ENCODE results near the gene CIDEC.
"Not testable (repeated sequence)": the region's sequence is repeated elsewhere in the genome, so short reads cannot be mapped to it uniquely, and the experiment has no call there.

CIDEC gene

DNA sequence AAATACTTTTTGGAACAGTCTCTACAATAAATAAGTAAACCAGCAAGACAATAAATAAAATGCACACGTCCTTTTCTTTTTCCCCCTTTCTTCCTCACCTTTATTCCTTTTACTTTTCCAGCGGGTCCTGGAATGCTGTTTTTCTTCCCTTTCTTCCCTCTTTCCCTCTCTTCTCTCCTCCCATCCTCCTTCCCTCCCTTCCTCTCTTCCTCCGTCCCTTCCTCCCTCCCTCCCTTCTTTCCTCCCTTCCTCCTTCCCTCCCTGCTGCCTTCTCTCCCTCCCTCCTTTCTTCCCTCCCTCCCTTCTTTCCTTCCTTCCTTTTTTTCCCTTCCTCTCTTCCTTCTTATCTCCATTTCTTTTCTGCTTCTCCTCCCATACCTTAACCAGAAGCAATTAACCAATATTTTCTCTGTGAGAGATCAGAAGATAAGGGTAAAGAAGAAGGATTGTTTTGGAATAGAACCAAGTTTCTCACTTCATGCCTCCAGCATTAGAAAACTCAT lies 19.3 kb upstream of the CIDEC start:
- peaks cover 0 to 22% of the 10 kb centered on the region in 2 donors for H3K4me1 ChIP-seq (ENCODE audit: control insufficient read depth in 1 of 2, insufficient read depth in 2 of 2, low read length in 2 of 2)
- H3K4me3 ChIP-seq (ENCODE audit: low read depth in 1 of 2, low read length in 2 of 2): no peak overlapping the region

DNA sequence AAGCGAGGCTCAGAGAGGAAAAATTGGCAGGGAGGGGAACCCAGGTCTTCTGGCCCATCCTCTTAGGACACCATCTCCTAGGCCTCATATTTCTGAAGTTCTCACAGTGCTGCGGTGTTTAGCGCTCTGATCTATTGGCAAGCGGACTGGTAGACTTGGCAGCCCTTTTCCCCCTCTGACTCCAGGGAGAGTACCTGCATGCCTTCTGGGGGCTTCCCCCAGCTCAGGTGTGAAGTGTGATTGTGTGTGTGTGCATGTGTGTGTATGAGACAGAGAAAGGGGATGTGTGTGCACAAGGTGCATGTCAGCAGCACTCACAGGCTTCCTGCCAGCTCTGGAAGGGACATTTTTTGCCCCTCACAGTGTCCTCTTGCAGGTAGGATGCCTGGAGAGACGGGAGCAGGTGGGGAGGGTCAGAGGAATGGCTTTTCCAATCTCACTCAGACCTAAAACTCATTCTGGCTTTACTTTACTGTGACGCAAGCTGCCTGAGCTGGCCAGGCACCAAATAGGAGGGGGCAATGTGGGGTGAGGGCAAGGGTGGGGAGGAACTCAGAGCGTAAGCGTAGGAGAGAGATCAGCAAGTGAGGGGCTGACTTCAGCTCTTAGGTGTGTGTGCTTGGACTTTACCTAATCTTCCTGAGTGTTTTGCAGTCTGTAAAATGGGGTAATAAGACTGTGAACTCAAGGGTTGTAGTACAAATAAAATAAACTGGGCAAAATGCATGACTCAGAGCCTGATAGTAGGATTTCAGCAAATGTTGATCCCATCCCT lies 18.6 kb upstream of the CIDEC start:
- H3K4me3 ChIP-seq (ENCODE audit: low read depth in 1 of 2, low read length in 2 of 2): no peak overlapping the region

More for the DNA sequence above, 19.3 kb upstream of the CIDEC start:
- H3K9me3 ChIP-seq (ENCODE audit: control insufficient read depth in 1 of 2, low read length in 2 of 2): no peaks in the 10 kb centered on the region
- no peaks in the 10 kb centered on the region for H3K36me3 ChIP-seq (ENCODE audit: control insufficient read depth in 1 of 2, insufficient read depth in 2 of 2, low read length in 2 of 2)
- peak overlapping the region; percentile 40 for H3K27ac ChIP-seq (ENCODE audit: low read length)
- no peaks in the 10 kb centered on the region for H3K27me3 ChIP-seq (ENCODE audit: low read depth, low read length)

DNA sequence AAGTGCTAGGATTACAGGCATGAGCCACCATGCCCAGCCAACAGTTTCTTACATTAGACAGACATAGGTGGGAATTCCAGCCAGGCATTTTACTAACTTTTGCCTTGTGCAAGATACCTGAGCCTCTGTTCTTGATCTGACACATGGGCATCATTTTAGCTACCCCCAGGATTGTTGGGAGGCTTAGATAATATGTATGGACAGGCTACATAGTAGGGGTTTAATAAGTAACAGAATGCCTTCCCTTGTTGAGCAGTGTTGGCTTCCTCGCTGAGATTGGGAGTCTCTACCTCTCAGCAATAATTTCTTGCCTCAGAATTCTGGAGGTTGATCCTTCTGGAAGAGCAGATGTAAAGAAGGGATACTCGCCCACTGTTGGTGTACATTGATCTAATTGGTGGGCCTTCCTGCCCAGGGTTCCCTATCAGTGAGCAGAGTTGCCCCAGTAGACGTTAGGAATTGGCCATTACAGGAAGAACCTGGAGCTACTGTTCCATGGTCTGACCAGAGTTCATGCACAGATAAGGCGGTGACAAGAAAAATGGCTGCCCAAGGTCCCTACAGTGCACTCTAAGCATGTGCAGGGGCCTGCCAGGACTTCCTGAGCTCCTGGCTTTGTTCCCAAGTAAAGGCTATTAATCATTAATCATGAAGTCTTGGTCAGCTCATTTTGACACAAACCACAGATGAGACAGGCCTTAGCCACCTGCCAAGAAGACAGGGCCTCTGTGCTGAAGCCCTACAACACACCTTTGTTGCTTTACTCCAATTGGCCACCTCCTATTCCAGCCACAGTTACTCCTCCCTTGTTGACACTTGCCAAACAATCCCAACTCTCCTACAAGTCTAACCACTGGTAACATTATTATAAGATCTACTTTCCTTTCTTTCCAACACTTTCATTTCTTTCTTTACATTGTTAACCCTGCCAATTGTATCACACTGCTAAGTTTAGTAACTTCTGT lies 17.6 kb upstream of the CIDEC start:
- no peak overlapping the region for H3K4me3 ChIP-seq (ENCODE audit: low read depth in 1 of 2, low read length in 2 of 2)
- peaks cover 11 to 15% of the 10 kb centered on the region in 2 donors for H3K36me3 ChIP-seq (ENCODE audit: control insufficient read depth in 1 of 2, insufficient read depth in 2 of 2, low read length in 2 of 2)
- peak overlapping the region; percentile 40 for H3K27ac ChIP-seq (ENCODE audit: low read length)
- H3K27me3 ChIP-seq (ENCODE audit: low read depth, low read length): no peaks in the 10 kb centered on the region
- H3K4me1 ChIP-seq (ENCODE audit: control insufficient read depth in 1 of 2, insufficient read depth in 2 of 2, low read length in 2 of 2): peaks cover 0 to 26% of the 10 kb centered on the region in 2 donors
- H3K9me3 ChIP-seq (ENCODE audit: control insufficient read depth in 1 of 2, low read length in 2 of 2): no peaks in the 10 kb centered on the region

More for the DNA sequence above, 18.6 kb upstream of the CIDEC start:
- peaks cover 2 to 5% of the 10 kb centered on the region in 2 donors for H3K36me3 ChIP-seq (ENCODE audit: control insufficient read depth in 1 of 2, insufficient read depth in 2 of 2, low read length in 2 of 2)
- no peaks in the 10 kb centered on the region for H3K9me3 ChIP-seq (ENCODE audit: control insufficient read depth in 1 of 2, low read length in 2 of 2)
- H3K4me1 ChIP-seq (ENCODE audit: control insufficient read depth in 1 of 2, insufficient read depth in 2 of 2, low read length in 2 of 2): peaks cover 0 to 27% of the 10 kb centered on the region in 2 donors
- H3K27me3 ChIP-seq (ENCODE audit: low read depth, low read length): no peaks in the 10 kb centered on the region
- H3K27ac ChIP-seq (ENCODE audit: low read length): peak overlapping the region; percentile 40

DNA sequence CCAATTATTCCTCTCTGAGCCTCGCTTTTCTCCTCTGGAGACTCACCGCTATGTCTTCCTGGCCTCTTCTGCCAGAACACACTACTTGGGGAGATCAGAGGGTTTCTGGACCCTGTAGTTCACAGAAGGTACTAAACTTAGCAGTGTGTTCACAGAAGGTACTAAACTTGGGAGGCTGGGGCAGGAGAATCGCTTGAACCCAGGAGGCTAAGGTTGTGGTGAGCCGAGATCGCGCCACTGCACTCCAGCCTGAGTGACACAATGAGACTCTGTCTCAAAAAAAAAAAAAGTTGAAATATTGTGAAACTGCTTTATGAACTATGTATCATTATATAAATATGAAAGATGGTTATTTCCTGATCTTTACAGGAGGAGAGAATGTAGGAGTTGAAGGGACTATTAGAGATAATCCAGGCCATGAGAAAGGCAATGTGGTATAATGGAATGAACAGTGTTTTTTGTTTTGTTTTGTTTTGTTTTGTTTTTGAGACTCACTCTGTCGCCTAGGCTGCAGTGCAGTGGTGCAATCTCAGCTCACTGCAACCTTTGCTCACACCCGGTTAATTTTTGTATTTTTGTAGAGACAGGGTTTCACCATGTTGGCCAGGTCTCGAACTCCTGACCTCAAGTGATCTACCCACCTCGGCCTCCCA lies 16.8 kb upstream of the CIDEC start:
- H3K4me1 ChIP-seq (ENCODE audit: control insufficient read depth in 1 of 2, insufficient read depth in 2 of 2, low read length in 2 of 2): peaks cover 0 to 32% of the 10 kb centered on the region in 2 donors
- not testable (repeated sequence) for H3K4me3 ChIP-seq (ENCODE audit: low read depth in 1 of 2, low read length in 2 of 2); H3K9me3 ChIP-seq (ENCODE audit: control insufficient read depth in 1 of 2, low read length in 2 of 2); H3K27me3 ChIP-seq (ENCODE audit: low read depth, low read length)
- peaks cover 14 to 16% of the 10 kb centered on the region in 2 donors for H3K36me3 ChIP-seq (ENCODE audit: control insufficient read depth in 1 of 2, insufficient read depth in 2 of 2, low read length in 2 of 2)
- peak overlapping the region; percentile 24 for H3K27ac ChIP-seq (ENCODE audit: low read length)

DNA sequence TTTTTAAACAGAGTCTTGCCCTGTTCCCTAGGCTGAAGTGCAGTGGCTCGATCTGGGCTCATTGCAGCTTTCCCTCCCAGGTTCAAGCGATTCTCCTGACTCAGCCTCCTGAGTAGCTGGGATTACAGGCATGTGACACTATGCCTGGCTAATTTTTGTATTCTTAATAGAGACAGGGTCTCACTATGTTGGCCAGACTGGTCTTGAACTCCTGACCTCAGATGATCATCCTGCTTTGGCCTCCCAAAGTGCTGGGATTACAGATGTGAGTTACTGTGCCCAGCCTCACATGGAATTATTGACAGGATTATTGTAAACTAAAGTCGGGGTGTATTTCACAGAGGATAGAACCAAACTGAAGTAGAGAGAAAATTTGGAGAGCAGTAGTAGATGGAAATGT lies 15.7 kb upstream of the CIDEC start:
- Histone ChIP-seq H3K36me3 (ENCODE audit: control insufficient read depth in 1 of 2, insufficient read depth in 2 of 2, low read length in 2 of 2) (peaks cover 14 to 16% of the 10 kb centered on the region in 2 donors), H3K4me1 (ENCODE audit: control insufficient read depth in 1 of 2, insufficient read depth in 2 of 2, low read length in 2 of 2) (peaks cover 0 to 32% of the 10 kb centered on the region in 2 donors)
- not testable (repeated sequence) for H3K9me3 ChIP-seq (ENCODE audit: control insufficient read depth in 1 of 2, low read length in 2 of 2); H3K4me3 ChIP-seq (ENCODE audit: low read depth in 1 of 2, low read length in 2 of 2); H3K27me3 ChIP-seq (ENCODE audit: low read depth, low read length); H3K27ac ChIP-seq (ENCODE audit: low read length)

DNA sequence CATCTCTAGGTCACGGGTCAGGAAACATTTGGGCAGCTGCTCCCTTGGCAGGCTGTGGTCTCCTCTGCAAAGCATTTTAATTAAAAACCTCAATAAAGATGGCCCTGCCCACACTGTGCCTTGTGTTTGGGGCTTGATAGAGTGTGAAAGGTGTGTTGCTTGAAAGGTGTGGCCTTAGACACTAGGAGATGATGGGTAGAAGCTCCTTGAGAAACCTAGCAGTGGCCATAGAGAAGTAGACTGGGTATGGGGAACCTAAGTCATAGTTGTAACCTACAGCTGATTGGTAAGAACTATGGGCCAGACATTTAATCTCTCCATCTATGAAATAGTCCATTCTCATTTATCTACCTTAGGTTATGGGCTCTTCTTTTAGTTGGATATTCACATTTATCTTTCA lies 13.7 kb upstream of the CIDEC start:
- Histone ChIP-seq H3K27ac (ENCODE audit: low read length) (no peak overlapping the region), H3K4me3 (ENCODE audit: low read depth in 1 of 2, low read length in 2 of 2) (no peak overlapping the region), H3K36me3 (ENCODE audit: control insufficient read depth in 1 of 2, insufficient read depth in 2 of 2, low read length in 2 of 2) (peaks cover 14 to 16% of the 10 kb centered on the region in 2 donors), H3K4me1 (ENCODE audit: control insufficient read depth in 1 of 2, insufficient read depth in 2 of 2, low read length in 2 of 2) (peaks cover 0 to 32% of the 10 kb centered on the region in 2 donors), H3K9me3 (ENCODE audit: control insufficient read depth in 1 of 2, low read length in 2 of 2) (no peaks in the 10 kb centered on the region), H3K27me3 (ENCODE audit: low read depth, low read length) (no peaks in the 10 kb centered on the region)

DNA sequence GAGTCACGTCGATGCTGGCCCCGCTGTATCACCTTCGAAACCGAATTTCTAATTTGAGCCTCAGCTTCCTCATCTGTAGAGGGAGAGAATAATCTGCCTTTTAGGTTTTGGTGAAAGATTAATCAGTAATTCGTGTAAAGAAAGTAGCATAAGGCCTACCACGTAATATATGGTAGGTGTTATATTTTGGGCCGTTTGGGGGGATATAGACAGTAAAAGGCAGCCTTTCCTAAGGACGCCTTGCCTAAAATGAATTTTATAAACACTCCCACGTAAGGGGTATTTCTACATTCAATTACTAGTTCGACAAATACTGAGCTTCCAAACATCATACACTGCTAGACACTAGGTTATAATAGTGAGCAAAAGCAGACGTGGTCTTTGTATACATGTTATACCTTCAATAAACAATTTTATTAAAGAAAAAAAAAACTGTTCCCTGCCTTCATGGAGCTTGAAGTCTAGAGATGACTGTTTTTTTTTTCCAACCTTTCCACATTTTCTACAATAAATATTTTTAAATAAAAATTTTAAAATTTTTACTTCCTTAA lies 11.1 kb upstream of the CIDEC start:
- H3K36me3 ChIP-seq (ENCODE audit: control insufficient read depth in 1 of 2, insufficient read depth in 2 of 2, low read length in 2 of 2): peaks cover 14 to 16% of the 10 kb centered on the region in 2 donors
- H3K9me3 ChIP-seq (ENCODE audit: control insufficient read depth in 1 of 2, low read length in 2 of 2): no peaks in the 10 kb centered on the region
- peak overlapping the region; percentile 98 for H3K27ac ChIP-seq (ENCODE audit: low read length)
- H3K27me3 ChIP-seq (ENCODE audit: low read depth, low read length): no peaks in the 10 kb centered on the region
- H3K4me3 ChIP-seq (ENCODE audit: low read depth in 1 of 2, low read length in 2 of 2): peak overlapping the region; percentile 72 to 94
- peaks cover 0 to 16% of the 10 kb centered on the region in 2 donors for H3K4me1 ChIP-seq (ENCODE audit: control insufficient read depth in 1 of 2, insufficient read depth in 2 of 2, low read length in 2 of 2)

DNA sequence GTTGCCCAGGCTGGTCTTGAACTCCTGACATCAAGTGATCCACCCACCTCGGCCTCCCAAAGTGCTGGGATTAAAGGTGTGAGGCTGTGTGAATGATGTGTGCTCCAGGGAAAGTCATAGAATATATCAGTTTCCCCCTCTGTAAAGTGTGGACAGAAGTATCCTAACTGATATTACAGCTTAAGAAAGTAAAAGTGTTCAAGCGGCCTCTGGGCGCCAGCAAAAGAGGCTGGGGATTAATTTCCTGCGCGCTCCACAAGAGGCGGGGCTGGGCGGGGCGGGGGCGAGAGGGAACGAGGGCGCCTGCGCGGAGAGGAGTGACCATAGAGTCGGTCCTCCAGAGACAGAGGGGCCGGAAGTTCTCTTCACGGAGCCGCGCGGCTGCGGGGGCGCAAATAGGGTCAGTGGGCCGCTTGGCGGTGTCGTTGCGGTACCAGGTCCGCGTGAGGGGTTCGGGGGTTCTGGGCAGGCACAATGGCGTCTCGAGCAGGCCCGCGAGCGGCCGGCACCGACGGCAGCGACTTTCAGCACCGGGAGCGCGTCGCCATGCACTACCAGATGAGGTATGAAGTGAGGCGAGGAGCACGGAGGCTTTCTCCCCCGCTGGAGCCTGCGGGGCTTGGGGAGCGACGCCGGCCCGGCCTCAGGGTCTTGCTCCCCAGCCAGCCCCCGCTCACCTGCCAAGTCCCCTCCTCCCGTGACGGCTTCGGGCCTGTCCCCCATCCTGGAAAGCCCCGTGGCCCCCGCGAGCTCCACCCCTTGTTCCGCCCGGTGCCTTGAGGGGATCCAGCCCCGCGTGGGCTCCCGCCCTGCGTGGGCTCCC lies 10.4 kb upstream of the CIDEC start, which contains the start of gene JAGN1:
JAGN1 (plus strand) TSS at position 362 of the 823 bp plus-strand sequence; CDS start at position 475, 113 bp downstream.
- peaks cover 14 to 16% of the 10 kb centered on the region in 2 donors for H3K36me3 ChIP-seq (ENCODE audit: control insufficient read depth in 1 of 2, insufficient read depth in 2 of 2, low read length in 2 of 2)
- peaks cover 0 to 16% of the 10 kb centered on the region in 2 donors for H3K4me1 ChIP-seq (ENCODE audit: control insufficient read depth in 1 of 2, insufficient read depth in 2 of 2, low read length in 2 of 2)
- peak within 1 kb of the TSS; percentile 72 to 94 for H3K4me3 ChIP-seq (ENCODE audit: low read depth in 1 of 2, low read length in 2 of 2)
- H3K27me3 ChIP-seq (ENCODE audit: low read depth, low read length): no peaks in the 10 kb centered on the region
- peak within 1 kb of the TSS; percentile 98 for H3K27ac ChIP-seq (ENCODE audit: low read length)
- H3K9me3 ChIP-seq (ENCODE audit: control insufficient read depth in 1 of 2, low read length in 2 of 2): no peaks in the 10 kb centered on the region

DNA sequence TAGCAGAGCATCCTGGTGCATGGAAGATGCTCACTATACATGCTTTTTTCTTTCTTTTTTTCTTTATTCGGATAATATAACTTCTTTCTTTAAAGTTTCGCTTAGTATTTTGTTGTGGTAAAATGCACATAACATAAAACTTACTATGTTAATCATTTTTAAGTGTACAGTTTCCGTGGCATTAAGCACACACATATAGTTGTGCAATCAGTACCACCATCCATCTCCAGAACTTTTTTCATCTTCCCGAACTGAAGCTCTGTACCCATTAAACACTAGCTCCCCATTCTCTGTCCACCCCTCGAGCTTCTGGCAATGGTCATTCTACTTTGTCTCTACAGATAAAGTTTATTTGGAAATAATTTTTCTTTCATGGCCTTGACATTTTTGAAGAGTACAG lies 9.4 kb upstream of the CIDEC start:
- H3K36me3 ChIP-seq (ENCODE audit: control insufficient read depth in 1 of 2, insufficient read depth in 2 of 2, low read length in 2 of 2): peaks cover 14 to 16% of the 10 kb centered on the region in 2 donors
- H3K27me3 ChIP-seq (ENCODE audit: low read depth, low read length): no peaks in the 10 kb centered on the region
- H3K4me1 ChIP-seq (ENCODE audit: control insufficient read depth in 1 of 2, insufficient read depth in 2 of 2, low read length in 2 of 2): peaks cover 0 to 16% of the 10 kb centered on the region in 2 donors
- H3K9me3 ChIP-seq (ENCODE audit: control insufficient read depth in 1 of 2, low read length in 2 of 2): no peaks in the 10 kb centered on the region
- no peak overlapping the region for H3K4me3 ChIP-seq (ENCODE audit: low read depth in 1 of 2, low read length in 2 of 2)
- no peak overlapping the region for H3K27ac ChIP-seq (ENCODE audit: low read length)

DNA sequence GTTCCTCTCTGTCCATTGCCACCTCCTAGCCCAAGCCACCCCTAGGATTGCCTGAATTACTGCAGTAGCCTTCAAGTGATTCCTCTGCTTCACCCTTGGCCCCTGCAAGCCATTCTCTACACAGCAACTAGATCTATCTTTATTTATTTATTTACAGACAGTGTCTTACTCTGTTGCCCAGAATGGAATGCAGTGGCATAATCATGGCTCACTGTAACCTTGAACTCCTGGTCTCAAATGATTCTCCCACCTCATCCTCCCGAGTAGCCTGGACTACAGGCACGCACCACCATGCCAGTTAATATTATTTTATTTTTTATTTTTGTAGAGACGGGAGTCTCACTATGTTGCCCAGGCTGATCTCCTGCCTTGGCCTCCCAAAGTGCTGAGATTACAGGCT lies 8.5 kb upstream of the CIDEC start:
- Histone ChIP-seq H3K27ac (ENCODE audit: low read length) (no peak overlapping the region), H3K4me3 (ENCODE audit: low read depth in 1 of 2, low read length in 2 of 2) (no peak overlapping the region), H3K27me3 (ENCODE audit: low read depth, low read length) (no peaks in the 10 kb centered on the region), H3K9me3 (ENCODE audit: control insufficient read depth in 1 of 2, low read length in 2 of 2) (no peaks in the 10 kb centered on the region), H3K36me3 (ENCODE audit: control insufficient read depth in 1 of 2, insufficient read depth in 2 of 2, low read length in 2 of 2) (peaks cover 10 to 11% of the 10 kb centered on the region in 2 donors), H3K4me1 (ENCODE audit: control insufficient read depth in 1 of 2, insufficient read depth in 2 of 2, low read length in 2 of 2) (peaks cover 0 to 10% of the 10 kb centered on the region in 2 donors)

Measured in muscle layer of duodenum (tissue), 2 donors.